K562 (cell line): ENCODE results near the gene SCYGR3. TPM values are rescaled to one million over a fixed set of nuclear protein-coding genes. Genes with fewer than 3 reads are reported as not detected.
A peak's percentile ranks its signal among the peaks of the same experiment; 100 is the strongest.

Source experiments
- BRCA1 ChIP-seq, 2 experiments: fragments of 450-650 bp in 1 of 2; sonication (generic) in 1 of 2; formaldehyde crosslinking in 1 of 2; IDR thresholded peaks; 2 replicates each; pipeline versions ENCODE4 v1.5.0 to v1.6.1; 2017 to 2020; ENCODE audit warnings: mild to moderate bottlenecking in 1 of 2, missing genetic modification reagents in 1 of 2
- CEBPB ChIP-seq: fragments of 450-650 bp; IDR thresholded peaks from 2 replicates; pipeline ENCODE4 v1.6.1; 2016; ENCODE audit warnings: missing genetic modification characterization, missing compliant biosample characterization
- HDAC3 ChIP-seq: fragments of 450-650 bp; IDR thresholded peaks from 2 replicates; pipeline ENCODE4 v1.6.1; 2018; ENCODE audit warnings: borderline replicate concordance, mild to moderate bottlenecking, moderate library complexity; ENCODE audit not compliant: partially characterized antibody
- PHF8 ChIP-seq: fragments of 200-600 bp; sonication (generic); IDR thresholded peaks from 2 replicates; pipeline ENCODE4 v1.6.1; 2012; ENCODE audit warnings: mixed run types, mild to moderate bottlenecking, inconsistent platforms, low read length, moderate library complexity, borderline replicate concordance
- SAFB2 ChIP-seq: fragments of 200-400 bp; formaldehyde crosslinking; IDR thresholded peaks from 2 replicates; pipeline ENCODE4 v1.6.1; 2018; ENCODE audit warnings: borderline replicate concordance, low read length, low read depth, moderate library complexity; ENCODE audit not compliant: severe bottlenecking
- polyA plus RNA-seq, 8 experiments: library from polyadenylated mRNA; depleted of rRNA in 4 of 8; stranded (reverse) in 5 of 8; unstranded in 3 of 8; fragments of >200 nt; fragmentation: Nextera tagmentation in 2 of 8; fragmentation: Illumina TruSeq in 1 of 8; extraction: Ambion mirVana in 2 of 8; extraction: Trizol in 1 of 8; gene quantifications; 2 replicates each; pipeline versions ENCODE4 v1.2.1 to v1.2.3, GENCODE V29; 2011 to 2014; ENCODE audit warnings: inconsistent platforms in 1 of 8, missing spikeins in 1 of 8
- total RNA-seq, 7 experiments: library from RNA; depleted of rRNA in 6 of 7; stranded (reverse); fragments of >200 nt in 6 of 7; fragmentation: Illumina TruSeq in 2 of 7; extraction: Trizol in 2 of 7; gene quantifications; 2 replicates each; pipeline versions ENCODE4 v1.2.1 to v1.2.3, GENCODE V29; 2011 to 2021; ENCODE audit warnings: low replicate concordance in 1 of 7
- TF ChIP-seq, protein P1 (sequence below), 2 experiments: fragments of 450-650 bp in 1 of 2; sonication (generic) in 1 of 2; formaldehyde crosslinking in 1 of 2; IDR thresholded peaks; 2 replicates each; pipeline versions ENCODE4 v1.7.1 to v1.9.0; 2016 to 2022; ENCODE audit warnings: inconsistent platforms in 1 of 2, mild to moderate bottlenecking in 1 of 2, missing genetic modification reagents in 1 of 2

Gene SCYGR3
- total and polyA plus RNA-seq, 9 of the 15 experiments (the other 6 are each of a cell fraction or from before 2014, with no cell fraction given), result not detected

DNA sequence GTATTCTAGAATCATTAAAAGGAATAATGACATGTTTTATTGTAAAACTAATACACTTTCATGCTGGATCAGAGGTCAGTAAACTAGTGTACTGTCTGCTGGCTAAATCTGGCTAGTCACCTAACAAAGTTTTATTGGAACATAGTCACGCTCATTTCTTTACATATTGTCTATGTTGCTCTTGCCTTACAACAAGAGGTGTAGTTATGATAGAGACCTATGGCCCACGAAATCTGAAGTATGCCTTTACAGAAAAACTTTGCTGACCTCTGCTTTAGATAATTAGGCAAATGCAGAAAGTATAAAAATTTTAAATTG is 45.8 kb downstream of the SCYGR3 start (continued):
- TF ChIP-seq, protein P1, sequence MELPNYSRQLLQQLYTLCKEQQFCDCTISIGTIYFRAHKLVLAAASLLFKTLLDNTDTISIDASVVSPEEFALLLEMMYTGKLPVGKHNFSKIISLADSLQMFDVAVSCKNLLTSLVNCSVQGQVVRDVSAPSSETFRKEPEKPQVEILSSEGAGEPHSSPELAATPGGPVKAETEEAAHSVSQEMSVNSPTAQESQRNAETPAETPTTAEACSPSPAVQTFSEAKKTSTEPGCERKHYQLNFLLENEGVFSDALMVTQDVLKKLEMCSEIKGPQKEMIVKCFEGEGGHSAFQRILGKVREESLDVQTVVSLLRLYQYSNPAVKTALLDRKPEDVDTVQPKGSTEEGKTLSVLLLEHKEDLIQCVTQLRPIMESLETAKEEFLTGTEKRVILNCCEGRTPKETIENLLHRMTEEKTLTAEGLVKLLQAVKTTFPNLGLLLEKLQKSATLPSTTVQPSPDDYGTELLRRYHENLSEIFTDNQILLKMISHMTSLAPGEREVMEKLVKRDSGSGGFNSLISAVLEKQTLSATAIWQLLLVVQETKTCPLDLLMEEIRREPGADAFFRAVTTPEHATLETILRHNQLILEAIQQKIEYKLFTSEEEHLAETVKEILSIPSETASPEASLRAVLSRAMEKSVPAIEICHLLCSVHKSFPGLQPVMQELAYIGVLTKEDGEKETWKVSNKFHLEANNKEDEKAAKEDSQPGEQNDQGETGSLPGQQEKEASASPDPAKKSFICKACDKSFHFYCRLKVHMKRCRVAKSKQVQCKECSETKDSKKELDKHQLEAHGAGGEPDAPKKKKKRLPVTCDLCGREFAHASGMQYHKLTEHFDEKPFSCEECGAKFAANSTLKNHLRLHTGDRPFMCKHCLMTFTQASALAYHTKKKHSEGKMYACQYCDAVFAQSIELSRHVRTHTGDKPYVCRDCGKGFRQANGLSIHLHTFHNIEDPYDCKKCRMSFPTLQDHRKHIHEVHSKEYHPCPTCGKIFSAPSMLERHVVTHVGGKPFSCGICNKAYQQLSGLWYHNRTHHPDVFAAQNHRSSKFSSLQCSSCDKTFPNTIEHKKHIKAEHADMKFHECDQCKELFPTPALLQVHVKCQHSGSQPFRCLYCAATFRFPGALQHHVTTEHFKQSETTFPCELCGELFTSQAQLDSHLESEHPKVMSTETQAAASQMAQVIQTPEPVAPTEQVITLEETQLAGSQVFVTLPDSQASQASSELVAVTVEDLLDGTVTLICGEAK (IDR thresholded peaks at IDR 0.05), result peak; percentile 63
- TF ChIP-seq, protein P1 (CRISPR knock-in tag; IDR thresholded peaks at IDR 0.05), result no peak
- TF ChIP-seq CEBPB (0 out of 2 replicates have a peak, but pooled peaks have one; percentile 0), SAFB2 (no peak), HDAC3 (no peak), PHF8 (no peak), BRCA1 (IDR thresholded peaks at IDR 0.05) (no peak), BRCA1 (CRISPR knock-in tag; IDR thresholded peaks at IDR 0.05) (no peak)
